LoVo (cell line): ENCODE measurements around the gene TRPV2.
"Not testable (repeated sequence)": the region's sequence is repeated elsewhere in the genome, so short reads cannot be mapped to it uniquely, and the experiment has no call there.

Experiments
- DNase-seq: peaks from one replicate; pipeline ENCODE4 v3.0.0-alpha.2; 2016; ENCODE audit warnings: low spot score

Gene TRPV2

GRCh38 chr17:16438173-16438556, 22.8 kb downstream of the TRPV2 start:
- no peak for DNase-seq

GRCh38 chr17:16438557-16439302, 23.4 kb downstream of the TRPV2 start:
- peak; percentile 99 for DNase-seq

- DNase-seq, result peak; percentile 14
These were observed 24.0 kb downstream of the TRPV2 start for GRCh38 chr17:16439303-16439791.

- peak; percentile 30 for DNase-seq
These were observed 24.5 kb downstream of the TRPV2 start for GRCh38 chr17:16439811-16440351.

- DNase-seq, result not testable (repeated sequence)
These were observed 25.0 kb downstream of the TRPV2 start for GRCh38 chr17:16440354-16440753.

GRCh38 chr17:16440901-16441629, 25.7 kb downstream of the TRPV2 start:
- no peak for DNase-seq

- DNase-seq, result peak; percentile 31
These were observed 26.8 kb downstream of the TRPV2 start for GRCh38 chr17:16442141-16442540.

- DNase-seq, result peak; percentile 28
These were observed 27.5 kb downstream of the TRPV2 start for GRCh38 chr17:16442594-16443510.

GRCh38 chr17:16443511-16444257, 28.3 kb downstream of the TRPV2 start:
- DNase-seq, result no peak

- no peak for DNase-seq
These were observed 29.0 kb downstream of the TRPV2 start for GRCh38 chr17:16444258-16444886.

- DNase-seq, result no peak
These were observed 31.1 kb downstream of the TRPV2 start for GRCh38 chr17:16446338-16446983.

GRCh38 chr17:16447676-16448075, 32.3 kb downstream of the TRPV2 start:
- DNase-seq, result no peak

GRCh38 chr17:16448490-16448889, 33.1 kb downstream of the TRPV2 start:
- DNase-seq, result no peak

- no peak for DNase-seq
These were observed 33.8 kb downstream of the TRPV2 start for GRCh38 chr17:16449121-16449570.

- no peak for DNase-seq
These were observed 34.7 kb downstream of the TRPV2 start for GRCh38 chr17:16450028-16450427.

- not testable (repeated sequence) for DNase-seq
These were observed 36.9 kb downstream of the TRPV2 start for GRCh38 chr17:16452268-16452667.

- no peak for DNase-seq
These were observed 38.1 kb downstream of the TRPV2 start for GRCh38 chr17:16453493-16453851.

GRCh38 chr17:16455997-16456741, 40.8 kb downstream of the TRPV2 start:
- DNase-seq, result no peak

- no peak for DNase-seq
These were observed 41.5 kb downstream of the TRPV2 start for GRCh38 chr17:16456742-16457316.
